GM19240 (cell line): ENCODE measurements around the gene WDR35.

Experiments
- DNase-seq: peaks from one replicate; pipeline ENCODE4 v3.0.0; 2011; ENCODE audit warnings: low spot score; ENCODE audit not compliant: insufficient read length

WDR35 gene

GRCh38 chr2:19870792-19871191 is 119.1 kb downstream of the WDR35 start:
- DNase-seq = no peak

- DNase-seq = no peak
Observed at GRCh38 chr2:19868701-19869580, 121.0 kb downstream of the WDR35 start.

- DNase-seq = no peak
Observed at GRCh38 chr2:19868224-19868623, 121.7 kb downstream of the WDR35 start.

- no peak for DNase-seq
Observed at GRCh38 chr2:19866771-19867170, 123.1 kb downstream of the WDR35 start.

GRCh38 chr2:19865151-19865550 is 124.8 kb downstream of the WDR35 start:
- DNase-seq = no peak

GRCh38 chr2:19864381-19864780 is 125.5 kb downstream of the WDR35 start:
- no peak for DNase-seq

- DNase-seq = peak; percentile 66
Observed at GRCh38 chr2:19863303-19864041, 126.4 kb downstream of the WDR35 start.

- DNase-seq = no peak
Observed at GRCh38 chr2:19861813-19862212, 128.1 kb downstream of the WDR35 start.
